B cell (primary cell): ENCODE measurements around the gene RSPO3. TPM values are rescaled to one million over a fixed set of nuclear protein-coding genes. Genes with fewer than 3 reads are reported as not detected.

Experiments
- ATAC-seq: fragments of 200-7000 bp; cut with Tn5 transposase; one replicate; pipeline ENCODE4 v1.10.0; 2021; ENCODE audit warnings: low read depth, mild to moderate bottlenecking, moderate number of reproducible peaks, moderate library complexity
- CTCF ChIA-PET: fragments of 350-600 bp; sonication (Branson Sonifier 250); formaldehyde crosslinking; loops from one replicate; lab custom pipeline; 2021; ENCODE audit warnings: antibody characterized with exemption, inconsistent platforms; lab: Charles Lee
- POLR2A ChIA-PET: fragments of 350-600 bp; sonication (Branson Sonifier 250); formaldehyde crosslinking; loops from one replicate; lab custom pipeline; 2021; ENCODE audit warnings: antibody characterized with exemption; lab: Charles Lee
- DNase-seq: peaks from one replicate; pipeline ENCODE4 v3.0.0; 2013
- H2AFZ ChIP-seq: 2 replicates; pipeline ENCODE4 v1.6.1; 2012; ENCODE audit warnings: mild to moderate bottlenecking, low read depth, low read length; ENCODE audit not compliant: insufficient read depth, poor library complexity, severe bottlenecking
- H3K27ac ChIP-seq, 2 donors: 1 replicate in 1 of 2; 2 replicates in 1 of 2; pipeline ENCODE4 v1.5.1; 2012 to 2013; ENCODE audit warnings: low read length in 2 of 2, mild to moderate bottlenecking in 2 of 2, moderate library complexity in 1 of 2
- H3K27me3 ChIP-seq, 4 experiments: fragments of 200-600 bp in 1 of 4; sonication (generic) in 1 of 4; replicated peaks in 1 of 4; 1 replicate in 2 of 4; 2 replicates in 2 of 4; pipeline versions ENCODE4 v1.6.1 to v1.7.0; 2013 to 2016; ENCODE audit warnings: low read length in 3 of 4, mild to moderate bottlenecking in 2 of 4, mixed read lengths in 1 of 4, moderate library complexity in 1 of 4; ENCODE audit not compliant: insufficient read depth in 4 of 4, control insufficient read depth in 3 of 4; ENCODE audit errors: control extremely low read depth in 1 of 4
- H3K36me3 ChIP-seq, 2 experiments: replicated peaks in 1 of 2; 1 replicate in 1 of 2; 2 replicates in 1 of 2; pipeline versions ENCODE4 v1.6.1 to v1.7.1; 2013; ENCODE audit warnings: low read length in 1 of 2; ENCODE audit not compliant: insufficient read depth in 2 of 2, control insufficient read depth in 1 of 2; ENCODE audit errors: control extremely low read depth in 1 of 2, extremely low read depth in 1 of 2
- H3K4me1 ChIP-seq, 2 donors: fragments of 200-600 bp in 1 of 2; sonication (generic) in 1 of 2; 1 replicate in 1 of 2; 2 replicates in 1 of 2; pipeline versions ENCODE4 v1.5.1 to v1.6.1; 2013 to 2017; ENCODE audit warnings: low read length in 2 of 2; ENCODE audit not compliant: control insufficient read depth in 2 of 2, insufficient read depth in 2 of 2
- H3K4me2 ChIP-seq: replicated peaks from 2 replicates; pipeline ENCODE3; 2012; ENCODE audit warnings: mild to moderate bottlenecking, low read depth, low read length; ENCODE audit not compliant: poor library complexity, severe bottlenecking
- H3K4me3 ChIP-seq, 5 experiments: fragments of 200-600 bp in 1 of 5; sonication (generic) in 1 of 5; 1 replicate in 3 of 5; 2 replicates in 2 of 5; pipeline versions ENCODE4 v1.5.1 to v1.7.0; 2011 to 2016; ENCODE audit warnings: low read length in 4 of 5, mild to moderate bottlenecking in 4 of 5, low read depth in 2 of 5, control low read depth in 1 of 5, moderate library complexity in 1 of 5; ENCODE audit not compliant: insufficient read depth in 1 of 5; ENCODE audit errors: control extremely low read depth in 1 of 5, extremely low read depth in 1 of 5
- H3K79me2 ChIP-seq: fragments of 200-600 bp; sonication (generic); one replicate; pipeline ENCODE4 v1.6.0; 2016; ENCODE audit warnings: low read length; ENCODE audit not compliant: control insufficient read depth, insufficient read depth
- H3K9ac ChIP-seq: fragments of 200-600 bp; sonication (generic); 2 replicates; pipeline ENCODE4 v1.6.1; 2017; ENCODE audit warnings: mild to moderate bottlenecking, low read length, moderate library complexity
- H3K9me3 ChIP-seq, 3 donors: one replicate each; pipeline versions ENCODE4 v1.6.1 to v1.7.1; 2013; ENCODE audit warnings: low read length in 2 of 3; ENCODE audit not compliant: control insufficient read depth in 2 of 3, insufficient read depth in 1 of 3; ENCODE audit errors: control extremely low read depth in 1 of 3
- H4K20me1 ChIP-seq: 2 replicates; pipeline ENCODE4 v1.6.0; 2012; ENCODE audit warnings: mild to moderate bottlenecking, low read length; ENCODE audit not compliant: insufficient read depth, control insufficient read depth, poor library complexity, severe bottlenecking
- H3K27ac Mint-ChIP-seq: one replicate; pipeline ENCODE4 v1.8.0; 2021; ENCODE audit warnings: mixed read lengths
- H3K27me3 Mint-ChIP-seq: one replicate; pipeline ENCODE4 v1.8.0; 2021; ENCODE audit warnings: mixed read lengths
- H3K4me1 Mint-ChIP-seq: one replicate; pipeline ENCODE4 v1.8.0; 2021; ENCODE audit warnings: mixed read lengths
- H3K4me3 Mint-ChIP-seq: one replicate; pipeline ENCODE4 v1.8.0; 2021; ENCODE audit warnings: mixed read lengths
- H3K9me3 Mint-ChIP-seq: one replicate; pipeline ENCODE4 v1.8.0; 2022; ENCODE audit warnings: mixed read lengths; ENCODE audit not compliant: insufficient read depth
- EZH2 ChIP-seq: IDR thresholded peaks from 2 replicates; pipeline ENCODE4 v1.6.1; 2012; ENCODE audit warnings: borderline replicate concordance, low read depth, mild to moderate bottlenecking, moderate library complexity, low read length; ENCODE audit not compliant: insufficient read depth, poor library complexity, severe bottlenecking
- WGBS: methylation state at CpG from one replicate; pipeline ENCODE4 v1.1.5; 2013; ENCODE audit warnings: missing lambda C conversion rate; ENCODE audit not compliant: insufficient coverage; 5-methylcytosine and 5-hydroxymethylcytosine counted together
- intact Hi-C: fragments of 100-400 bp; cut with micrococcal nuclease; formaldehyde crosslinking; loops from one replicate; pipeline ENCODE4 v1.10.0; 2022
- polyA plus RNA-seq: library from polyadenylated mRNA; depleted of rRNA; stranded (reverse); fragments of >200 nt; gene quantifications from 2 replicates; pipeline ENCODE4 v1.2.3, GENCODE V29; 2012
- total RNA-seq, 2 donors: library from RNA; stranded (reverse); fragments of 120-200 nt in 1 of 2; gene quantifications; 1 replicate in 1 of 2; 2 replicates in 1 of 2; pipeline versions ENCODE4 v1.2.3 to v1.2.4, GENCODE V29; 2013 to 2022
- TF ChIP-seq, protein P1 (sequence below): fragments of 200-600 bp; IDR thresholded peaks from one replicate; pipeline ENCODE4 v1.8.0; 2022; ENCODE audit warnings: antibody characterized with exemption, mild to moderate bottlenecking

Gene RSPO3
- total and polyA plus RNA-seq, 2 donors (not counting 1 experiment from before 2014, with no cell fraction given) = not detected

DNA sequence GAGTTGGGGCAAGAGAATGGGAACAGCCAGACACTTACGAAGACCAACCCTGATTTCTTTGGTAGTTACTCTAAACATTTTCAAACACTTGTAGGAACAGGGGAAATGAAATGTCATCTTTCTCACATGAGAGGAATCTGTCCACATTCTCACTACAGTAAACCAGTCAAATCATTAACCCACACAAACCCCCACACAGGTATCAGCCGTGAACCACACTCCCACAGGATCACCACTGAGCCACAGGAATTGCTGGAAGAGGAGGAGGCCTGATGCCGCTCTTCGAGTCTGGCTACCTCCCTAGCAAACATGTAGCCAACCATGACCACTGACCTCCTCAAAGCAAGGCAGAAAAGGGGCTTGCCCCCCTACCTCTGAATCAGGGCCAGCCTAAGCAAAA lies 6.9 kb upstream of the RSPO3 start:
- intact Hi-C loops = no loop called here
- H3K4me1 Mint-ChIP-seq = no peaks in the 10 kb centered on the region
- H3K36me3 ChIP-seq = no peaks in the 10 kb centered on the region
- TF ChIP-seq EZH2 = no peak
- H2AFZ ChIP-seq = no peak overlapping the region
- peaks cover 45% of the 10 kb centered on the region for H3K27me3 Mint-ChIP-seq
- CTCF ChIA-PET = no interaction called here
- H3K27ac Mint-ChIP-seq = no peak overlapping the region
- no peak overlapping the region for H3K4me3 Mint-ChIP-seq
- no peak for DNase-seq
- no peaks in the 10 kb centered on the region for H3K9me3 Mint-ChIP-seq
- no peaks in the 10 kb centered on the region for H3K4me1 ChIP-seq
- POLR2A ChIA-PET = no interaction called here
- no peak for ATAC-seq
- no peak overlapping the region for H3K9ac ChIP-seq
- no peak overlapping the region for H3K4me3 ChIP-seq
- no peaks in the 10 kb centered on the region for H3K79me2 ChIP-seq
- no peaks in the 10 kb centered on the region for H4K20me1 ChIP-seq
- H3K9me3 ChIP-seq = no peaks in the 10 kb centered on the region
- no peak overlapping the region for H3K4me2 ChIP-seq
- WGBS = 89% methylated on average over 1 of the region's 4 CpGs
- H3K27ac ChIP-seq = no peak overlapping the region
- H3K27me3 ChIP-seq = peaks cover 0 to 4% (median 0%) of the 10 kb centered on the region in 4 experiments

DNA sequence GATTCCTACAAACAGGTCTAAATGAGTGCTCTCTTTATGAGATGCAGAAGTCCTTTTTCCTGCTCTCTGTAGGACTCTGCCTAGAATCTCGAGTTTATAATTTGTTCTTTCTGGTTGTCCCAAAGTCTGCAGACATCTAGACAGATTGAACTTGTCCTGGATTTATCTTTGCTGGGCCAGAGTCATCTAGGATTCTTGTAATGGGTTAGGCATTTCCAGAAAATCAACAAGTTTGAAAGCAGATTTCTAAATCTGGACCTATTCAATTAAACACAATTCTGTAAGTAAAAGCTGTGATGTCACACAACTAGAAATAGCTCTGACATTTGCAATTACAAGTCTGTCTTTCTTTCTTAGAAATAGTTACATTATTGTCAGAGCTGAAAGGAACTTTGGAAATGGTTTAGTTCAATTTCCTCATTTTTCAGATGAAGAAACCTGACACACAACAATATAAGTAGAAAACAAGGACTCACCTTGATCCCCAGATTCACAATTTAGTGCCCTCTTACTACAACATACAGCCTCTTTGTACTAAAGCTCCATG lies 4.2 kb upstream of the RSPO3 start:
- Histone ChIP-seq H3K9ac (no peak overlapping the region), H4K20me1 (no peaks in the 10 kb centered on the region), H3K4me2 (no peak overlapping the region), H3K27ac (no peak overlapping the region), H3K36me3 (no peaks in the 10 kb centered on the region), H3K4me3 (no peak overlapping the region), H2AFZ (no peak overlapping the region), H3K4me1 (peaks cover 2 to 8% of the 10 kb centered on the region in 2 donors), H3K27me3 (peaks cover 0 to 10% (median 4%) of the 10 kb centered on the region in 4 experiments), H3K9me3 (peaks cover 0 to 5% (median 0%) of the 10 kb centered on the region in 3 donors), H3K79me2 (no peaks in the 10 kb centered on the region)
- DNase-seq (no peak), ATAC-seq (no peak)
- H3K27me3 Mint-ChIP-seq = peaks cover 52% of the 10 kb centered on the region
- no peak overlapping the region for H3K27ac Mint-ChIP-seq
- peaks cover 9% of the 10 kb centered on the region for H3K4me1 Mint-ChIP-seq
- WGBS = no CpG with 5 or more reads among the region's 1 CpG
- ChIA-PET CTCF (no interaction called here), POLR2A (no interaction called here)
- no peaks in the 10 kb centered on the region for H3K9me3 Mint-ChIP-seq
- no peak overlapping the region for H3K4me3 Mint-ChIP-seq
- TF ChIP-seq EZH2 = no peak
- TF ChIP-seq, protein P1, sequence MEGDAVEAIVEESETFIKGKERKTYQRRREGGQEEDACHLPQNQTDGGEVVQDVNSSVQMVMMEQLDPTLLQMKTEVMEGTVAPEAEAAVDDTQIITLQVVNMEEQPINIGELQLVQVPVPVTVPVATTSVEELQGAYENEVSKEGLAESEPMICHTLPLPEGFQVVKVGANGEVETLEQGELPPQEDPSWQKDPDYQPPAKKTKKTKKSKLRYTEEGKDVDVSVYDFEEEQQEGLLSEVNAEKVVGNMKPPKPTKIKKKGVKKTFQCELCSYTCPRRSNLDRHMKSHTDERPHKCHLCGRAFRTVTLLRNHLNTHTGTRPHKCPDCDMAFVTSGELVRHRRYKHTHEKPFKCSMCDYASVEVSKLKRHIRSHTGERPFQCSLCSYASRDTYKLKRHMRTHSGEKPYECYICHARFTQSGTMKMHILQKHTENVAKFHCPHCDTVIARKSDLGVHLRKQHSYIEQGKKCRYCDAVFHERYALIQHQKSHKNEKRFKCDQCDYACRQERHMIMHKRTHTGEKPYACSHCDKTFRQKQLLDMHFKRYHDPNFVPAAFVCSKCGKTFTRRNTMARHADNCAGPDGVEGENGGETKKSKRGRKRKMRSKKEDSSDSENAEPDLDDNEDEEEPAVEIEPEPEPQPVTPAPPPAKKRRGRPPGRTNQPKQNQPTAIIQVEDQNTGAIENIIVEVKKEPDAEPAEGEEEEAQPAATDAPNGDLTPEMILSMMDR = no peak
- intact Hi-C loops = no loop called here
